Fibroblast of gingiva (primary cell): ENCODE measurements around the gene AGTRAP.

Experiments
- DNase-seq: peaks from one replicate; pipeline ENCODE4 v3.0.0-alpha.2; 2011; ENCODE audit warnings: low read depth

AGTRAP gene

GRCh38 chr1:11800391-11800755 is 64.4 kb downstream of the AGTRAP start:
- no peak for DNase-seq
